Gastroesophageal sphincter (tissue), 3 donors: ENCODE measurements around the gene ROBO1.

Experiments
- EP300 ChIP-seq: sonication (generic); formaldehyde crosslinking; IDR thresholded peaks from one replicate; pipeline ENCODE4 v1.6.1; 2017; ENCODE audit warnings: antibody characterized with exemption, mild to moderate bottlenecking
- POLR2AphosphoS5 ChIP-seq: sonication (generic); formaldehyde crosslinking; IDR thresholded peaks from one replicate; pipeline ENCODE4 v1.6.1; 2017; ENCODE audit warnings: antibody characterized with exemption
- TF ChIP-seq, protein P1 (sequence below), 4 experiments: fragments of 200-600 bp in 2 of 4; fragments of 450-650 bp in 2 of 4; sonication (generic) in 1 of 4; IDR thresholded peaks; one replicate each; pipeline ENCODE4 v1.5.1; 2017 to 2019; ENCODE audit warnings: antibody characterized with exemption in 4 of 4, mild to moderate bottlenecking in 2 of 4, moderate library complexity in 2 of 4

DNA sequence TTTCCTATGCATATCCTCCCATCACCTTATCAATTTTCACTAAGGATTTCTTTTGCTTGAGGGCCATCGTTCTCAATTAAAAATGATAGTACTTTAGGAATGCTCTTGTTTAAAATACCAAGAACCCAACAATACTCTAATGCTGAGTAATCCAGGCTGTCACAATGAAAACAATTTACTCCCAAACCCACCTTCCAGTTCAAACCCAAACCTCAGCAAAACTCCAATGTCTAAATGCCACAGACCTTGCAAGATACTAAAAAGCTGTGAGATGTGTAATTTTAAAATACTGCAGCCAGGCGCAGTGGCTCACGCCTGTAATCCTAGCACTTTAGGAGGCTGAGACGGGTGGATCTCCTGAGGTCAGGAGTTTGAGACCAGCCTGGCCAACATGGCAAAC is 889.8 kb downstream of the ROBO1 start:
- TF ChIP-seq, protein P1, sequence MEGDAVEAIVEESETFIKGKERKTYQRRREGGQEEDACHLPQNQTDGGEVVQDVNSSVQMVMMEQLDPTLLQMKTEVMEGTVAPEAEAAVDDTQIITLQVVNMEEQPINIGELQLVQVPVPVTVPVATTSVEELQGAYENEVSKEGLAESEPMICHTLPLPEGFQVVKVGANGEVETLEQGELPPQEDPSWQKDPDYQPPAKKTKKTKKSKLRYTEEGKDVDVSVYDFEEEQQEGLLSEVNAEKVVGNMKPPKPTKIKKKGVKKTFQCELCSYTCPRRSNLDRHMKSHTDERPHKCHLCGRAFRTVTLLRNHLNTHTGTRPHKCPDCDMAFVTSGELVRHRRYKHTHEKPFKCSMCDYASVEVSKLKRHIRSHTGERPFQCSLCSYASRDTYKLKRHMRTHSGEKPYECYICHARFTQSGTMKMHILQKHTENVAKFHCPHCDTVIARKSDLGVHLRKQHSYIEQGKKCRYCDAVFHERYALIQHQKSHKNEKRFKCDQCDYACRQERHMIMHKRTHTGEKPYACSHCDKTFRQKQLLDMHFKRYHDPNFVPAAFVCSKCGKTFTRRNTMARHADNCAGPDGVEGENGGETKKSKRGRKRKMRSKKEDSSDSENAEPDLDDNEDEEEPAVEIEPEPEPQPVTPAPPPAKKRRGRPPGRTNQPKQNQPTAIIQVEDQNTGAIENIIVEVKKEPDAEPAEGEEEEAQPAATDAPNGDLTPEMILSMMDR (IDR thresholded peaks at IDR 0.05): no peak
- TF ChIP-seq POLR2AphosphoS5 (no peak), EP300 (no peak)
